CD4-positive, CD25-positive, alpha-beta regulatory T cell (primary cell): Measurements from ENCODE around the gene MYOM1. TPM values are rescaled to one million over a fixed set of nuclear protein-coding genes. Genes with fewer than 3 reads are reported as not detected.

Source experiments
- ATAC-seq, 2 donors: fragments of 150-1000 bp; cut with Tn5 transposase; one replicate each; pipeline ENCODE4 v1.10.0; 2021; ENCODE audit warnings: low read depth in 2 of 2, moderate number of reproducible peaks in 2 of 2, moderate library complexity in 1 of 2
- DNase-seq, 3 donors: peaks; one replicate each; pipeline versions ENCODE4 v3.0.0 to v3.0.0-alpha.2; 2012 to 2022; ENCODE audit warnings: mixed read lengths in 1 of 3
- H3K27ac ChIP-seq: one replicate; pipeline ENCODE4 v1.7.0; 2013; ENCODE audit warnings: mild to moderate bottlenecking, low read length; ENCODE audit not compliant: insufficient read depth, poor library complexity, severe bottlenecking
- H3K27me3 ChIP-seq: one replicate; pipeline ENCODE4 v1.7.0; 2013; ENCODE audit warnings: low read length; ENCODE audit not compliant: control insufficient read depth, insufficient read depth
- H3K36me3 ChIP-seq: one replicate; pipeline ENCODE4 v1.7.0; 2013; ENCODE audit warnings: mild to moderate bottlenecking, low read length, moderate library complexity; ENCODE audit not compliant: control insufficient read depth, insufficient read depth
- H3K4me1 ChIP-seq: 2 replicates; pipeline ENCODE4 v1.7.0; 2013; ENCODE audit warnings: mild to moderate bottlenecking, low read length; ENCODE audit not compliant: insufficient read depth, control insufficient read depth, poor library complexity, severe bottlenecking
- H3K4me3 ChIP-seq: one replicate; pipeline ENCODE4 v1.7.0; 2013; ENCODE audit warnings: low read depth, mild to moderate bottlenecking, low read length, moderate library complexity
- H3K9me3 ChIP-seq, 2 experiments: 1 replicate in 1 of 2; 2 replicates in 1 of 2; pipeline ENCODE4 v1.7.0; 2013; ENCODE audit warnings: low read length in 2 of 2, mild to moderate bottlenecking in 1 of 2, moderate library complexity in 1 of 2; ENCODE audit not compliant: control insufficient read depth in 2 of 2
- H3K27ac Mint-ChIP-seq, 3 donors: one replicate each; pipeline ENCODE4 v1.8.0; 2020 to 2022; ENCODE audit warnings: mild to moderate bottlenecking in 3 of 3, mixed read lengths in 3 of 3, moderate library complexity in 2 of 3
- H3K27me3 Mint-ChIP-seq: one replicate; pipeline ENCODE4 v1.8.0; 2022; ENCODE audit warnings: mild to moderate bottlenecking, mixed read lengths
- H3K36me3 Mint-ChIP-seq: one replicate; pipeline ENCODE4 v1.8.0; 2020; ENCODE audit warnings: mixed read lengths
- H3K4me1 Mint-ChIP-seq, 4 donors: one replicate each; pipeline ENCODE4 v1.8.0; 2020 to 2022; ENCODE audit warnings: mixed read lengths in 4 of 4, mild to moderate bottlenecking in 1 of 4
- H3K4me3 Mint-ChIP-seq, 4 donors: one replicate each; pipeline ENCODE4 v1.8.0; 2020 to 2022; ENCODE audit warnings: mild to moderate bottlenecking in 4 of 4, mixed read lengths in 4 of 4, moderate library complexity in 3 of 4
- H3K9me3 Mint-ChIP-seq, 7 donors: one replicate each; pipeline ENCODE4 v1.8.0; 2020 to 2022; ENCODE audit warnings: mixed read lengths in 7 of 7, mild to moderate bottlenecking in 3 of 7, moderate library complexity in 2 of 7
- polyA plus RNA-seq, 4 donors: library from polyadenylated mRNA; unstranded; fragments of 300-500 nt; fragmentation: Illumina TruSeq; gene quantifications; one replicate each; pipeline ENCODE4 v1.2.3, GENCODE V29; 2021
- total RNA-seq: library from RNA; stranded (reverse); gene quantifications from one replicate; pipeline ENCODE4 v1.2.3, GENCODE V29; 2022

MYOM1 gene
- total and polyA plus RNA-seq, 5 donors from 2014 or later = 0.03 to 1.4 (median 0.49) TPM

DNA sequence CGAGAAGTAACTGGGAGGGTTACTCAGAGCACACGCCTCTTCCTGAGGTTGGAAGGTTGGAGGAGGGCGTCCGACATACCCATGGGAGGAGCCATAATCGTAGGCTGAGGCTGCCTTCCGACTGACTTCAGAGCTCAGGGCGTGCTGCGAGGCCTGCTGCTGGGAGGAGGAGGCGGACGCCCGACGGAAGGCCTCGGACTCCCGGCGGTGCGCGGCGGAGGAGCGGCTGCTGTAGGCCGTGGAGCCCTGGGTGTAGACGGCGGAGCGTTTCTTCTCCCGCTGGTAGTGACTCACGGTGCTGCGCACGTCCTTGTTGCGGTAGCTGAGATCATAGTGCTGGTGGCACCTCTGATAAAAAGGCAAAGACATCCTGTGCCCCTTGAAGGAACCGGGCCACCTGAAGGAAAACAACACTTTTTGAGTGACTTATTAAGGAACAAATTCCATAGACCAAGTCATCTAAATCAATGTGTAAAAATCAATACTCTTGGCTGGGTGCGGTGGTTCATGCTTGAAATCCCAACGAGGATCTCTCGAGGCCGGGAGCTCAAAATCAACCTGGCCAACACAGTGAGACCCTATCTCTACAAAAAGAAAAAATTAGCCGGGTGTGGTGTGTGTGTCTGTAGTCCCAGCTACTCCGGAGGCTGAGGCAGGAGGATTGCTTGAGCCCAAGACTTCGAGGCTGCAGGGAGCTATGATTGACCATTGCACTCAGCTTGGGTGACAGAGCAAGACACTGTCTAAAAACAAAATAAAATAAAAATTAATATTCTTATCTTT is 4.7 kb downstream of the MYOM1 start:
- DNase-seq (no peak), ATAC-seq (no peak)
- no peak overlapping the region for H3K27ac ChIP-seq
- peaks cover 4% of the 10 kb centered on the region for H3K4me1 ChIP-seq
- H3K4me3 ChIP-seq = no peak overlapping the region
- no peaks in the 10 kb centered on the region for H3K36me3 ChIP-seq
- no peak overlapping the region for H3K27ac Mint-ChIP-seq
- no peaks in the 10 kb centered on the region for H3K36me3 Mint-ChIP-seq
- H3K9me3 Mint-ChIP-seq = no peaks in the 10 kb centered on the region
- H3K27me3 Mint-ChIP-seq = peaks cover 5% of the 10 kb centered on the region
- no peaks in the 10 kb centered on the region for H3K27me3 ChIP-seq
- no peaks in the 10 kb centered on the region for H3K9me3 ChIP-seq
- H3K4me3 Mint-ChIP-seq = no peak overlapping the region
- H3K4me1 Mint-ChIP-seq = peaks cover 0 to 15% (median 11%) of the 10 kb centered on the region in 4 donors

DNA sequence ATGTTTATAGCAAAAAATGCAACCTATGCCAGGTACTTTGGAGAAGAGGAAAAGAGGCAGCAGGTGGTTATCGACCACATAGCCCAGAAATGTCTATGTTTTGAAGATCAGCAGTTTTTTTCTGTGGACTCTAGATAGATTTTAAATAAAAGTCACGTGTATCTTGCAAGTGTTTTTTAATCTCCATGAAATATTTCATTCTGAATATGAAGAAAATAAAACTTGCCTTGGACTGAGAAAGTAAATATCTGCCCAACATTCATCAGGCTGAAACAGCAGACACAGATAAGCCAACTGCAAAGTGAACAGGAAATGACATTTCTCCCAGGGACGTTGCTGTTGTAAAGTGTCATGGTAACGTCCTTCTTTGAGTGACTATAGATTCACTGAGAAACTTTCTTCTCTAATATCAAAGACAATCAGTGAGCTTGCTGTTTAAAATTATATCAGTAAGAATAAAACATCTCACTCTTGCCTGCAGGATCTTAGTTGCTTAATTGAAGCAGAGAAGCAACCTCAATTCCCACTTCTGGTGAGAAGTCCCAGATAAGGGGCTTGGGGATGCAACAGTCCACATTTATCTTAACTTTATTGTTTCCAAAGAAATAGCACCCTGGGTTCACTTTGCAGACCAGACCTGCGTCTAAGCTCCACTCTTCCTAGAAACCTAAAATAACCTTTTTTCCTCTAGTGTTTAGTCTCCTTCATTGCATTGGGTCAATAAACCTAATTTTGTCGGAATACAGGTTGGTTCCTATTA is 6.3 kb downstream of the MYOM1 start:
- peak overlapping the region; percentile 16 to 56 (median 48) for H3K27ac Mint-ChIP-seq
- H3K36me3 Mint-ChIP-seq = no peaks in the 10 kb centered on the region
- Histone ChIP-seq H3K9me3 (no peaks in the 10 kb centered on the region), H3K4me3 (no peak overlapping the region), H3K36me3 (no peaks in the 10 kb centered on the region), H3K27ac (no peak overlapping the region), H3K4me1 (peaks cover 4% of the 10 kb centered on the region), H3K27me3 (no peaks in the 10 kb centered on the region)
- ATAC-seq (peak; percentile 66 to 76), DNase-seq (peak in 2 of 3 donors; percentile 44 to 52)
- no peak overlapping the region for H3K4me3 Mint-ChIP-seq
- peaks cover 5% of the 10 kb centered on the region for H3K27me3 Mint-ChIP-seq
- no peaks in the 10 kb centered on the region for H3K9me3 Mint-ChIP-seq
- peaks cover 0 to 20% (median 11%) of the 10 kb centered on the region in 4 donors for H3K4me1 Mint-ChIP-seq

DNA sequence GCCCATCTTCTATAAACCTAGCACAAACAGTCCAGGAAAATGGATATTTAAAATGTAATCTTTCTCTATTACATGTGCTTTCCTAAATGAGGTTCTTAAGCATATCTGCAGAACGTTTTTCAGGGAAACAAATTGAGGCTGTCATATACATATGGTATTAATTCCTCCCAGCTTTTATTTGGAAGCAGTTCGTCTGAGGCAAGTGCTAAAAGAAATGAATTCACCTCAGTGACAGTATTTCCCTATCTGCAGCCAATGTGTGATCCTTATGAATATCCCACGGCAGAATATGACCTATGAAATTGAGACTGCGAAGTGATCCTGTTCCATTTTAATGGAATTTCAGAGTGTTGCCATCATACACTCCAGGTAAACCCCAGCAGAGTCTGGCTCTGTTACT is 7.1 kb downstream of the MYOM1 start:
- ATAC-seq (no peak), DNase-seq (no peak)
- H3K36me3 Mint-ChIP-seq = no peaks in the 10 kb centered on the region
- peaks cover 0 to 20% (median 11%) of the 10 kb centered on the region in 4 donors for H3K4me1 Mint-ChIP-seq
- no peak overlapping the region for H3K27ac ChIP-seq
- no peaks in the 10 kb centered on the region for H3K9me3 Mint-ChIP-seq
- no peak overlapping the region for H3K4me3 Mint-ChIP-seq
- peaks cover 5% of the 10 kb centered on the region for H3K27me3 Mint-ChIP-seq
- no peaks in the 10 kb centered on the region for H3K9me3 ChIP-seq
- H3K4me3 ChIP-seq = no peak overlapping the region
- no peaks in the 10 kb centered on the region for H3K36me3 ChIP-seq
- peak overlapping the region in 2 of 3 donors; percentile 16 to 56 for H3K27ac Mint-ChIP-seq
- peaks cover 4% of the 10 kb centered on the region for H3K4me1 ChIP-seq
- no peaks in the 10 kb centered on the region for H3K27me3 ChIP-seq

DNA sequence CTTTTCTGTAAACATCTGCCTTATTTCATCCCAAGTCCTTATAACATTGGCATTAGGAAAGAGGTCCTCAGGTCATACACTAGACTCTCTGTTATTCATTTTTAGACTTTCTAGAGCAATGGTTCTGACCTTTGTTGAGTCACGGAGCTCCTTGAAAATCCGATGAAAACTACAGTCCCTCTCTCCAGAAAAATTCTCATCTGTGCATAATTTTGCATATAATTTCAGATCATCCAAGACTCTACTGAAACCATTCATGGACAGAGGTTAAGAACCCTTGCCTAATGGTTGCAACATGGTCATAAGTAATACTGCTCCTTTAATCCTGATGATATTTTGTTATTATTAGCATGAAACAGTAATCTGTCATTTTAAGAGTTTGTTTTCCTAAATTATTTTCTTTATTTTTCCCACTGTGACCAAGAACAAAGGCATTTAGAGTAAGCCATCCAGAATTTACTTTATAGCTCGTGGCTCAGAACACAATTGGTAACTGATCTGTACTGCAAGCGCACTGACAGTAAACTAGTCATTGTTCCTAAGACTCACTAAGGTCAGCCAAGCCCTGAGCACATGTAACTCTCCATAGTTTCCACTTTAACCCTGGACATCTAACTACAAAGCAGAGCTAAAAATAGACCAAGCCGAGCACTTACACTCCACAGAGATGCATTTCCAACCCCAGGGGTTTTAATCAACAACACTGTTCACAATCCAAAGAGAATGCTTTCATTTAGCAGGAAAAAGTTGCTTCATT is 8.4 kb downstream of the MYOM1 start:
- H3K27ac ChIP-seq = no peak overlapping the region
- no peak overlapping the region for H3K27ac Mint-ChIP-seq
- ATAC-seq (no peak), DNase-seq (no peak)
- peaks cover 4% of the 10 kb centered on the region for H3K36me3 Mint-ChIP-seq
- H3K4me1 ChIP-seq = peaks cover 4% of the 10 kb centered on the region
- peaks cover 7% of the 10 kb centered on the region for H3K27me3 Mint-ChIP-seq
- H3K9me3 Mint-ChIP-seq = no peaks in the 10 kb centered on the region
- H3K4me1 Mint-ChIP-seq = peaks cover 0 to 18% (median 11%) of the 10 kb centered on the region in 4 donors
- no peaks in the 10 kb centered on the region for H3K9me3 ChIP-seq
- H3K36me3 ChIP-seq = no peaks in the 10 kb centered on the region
- no peak overlapping the region for H3K4me3 Mint-ChIP-seq
- no peaks in the 10 kb centered on the region for H3K27me3 ChIP-seq
- no peak overlapping the region for H3K4me3 ChIP-seq

DNA sequence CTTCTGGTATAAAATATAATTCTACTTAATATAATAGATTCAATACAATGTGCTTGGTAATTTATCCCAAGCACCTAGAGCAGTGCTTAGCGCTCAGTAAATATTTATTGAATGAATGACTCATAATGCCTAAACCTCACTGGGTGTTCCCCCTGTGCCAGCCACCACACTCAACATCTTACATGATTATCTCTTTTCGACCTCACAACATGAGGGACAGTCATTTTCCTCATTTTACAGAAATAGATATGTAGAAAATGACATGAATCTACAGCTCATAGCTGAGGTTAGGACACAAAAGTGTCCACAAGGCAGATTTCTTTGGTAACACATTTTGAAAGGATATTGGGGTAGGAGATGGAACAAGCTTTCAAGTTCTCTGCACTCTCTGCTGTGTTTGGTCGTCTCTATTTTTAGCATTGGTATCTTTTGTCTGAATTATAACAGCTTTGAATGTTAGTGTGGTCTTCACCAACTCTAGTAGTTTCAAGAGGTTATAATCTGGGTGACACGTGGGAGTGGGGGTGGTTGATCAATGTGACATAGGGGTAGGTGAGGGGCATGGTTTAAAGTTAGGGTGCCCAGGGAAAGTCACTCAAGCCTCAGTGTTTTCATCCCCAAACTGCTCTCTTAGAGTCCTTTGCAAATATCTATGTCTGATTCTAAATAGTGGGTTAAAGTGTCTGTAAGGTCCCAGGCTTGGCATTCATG is 9.8 kb downstream of the MYOM1 start:
- Histone ChIP-seq H3K36me3 (no peaks in the 10 kb centered on the region), H3K27me3 (no peaks in the 10 kb centered on the region), H3K4me1 (peaks cover 4% of the 10 kb centered on the region), H3K27ac (no peak overlapping the region), H3K4me3 (no peak overlapping the region), H3K9me3 (peaks cover 0 to 5% of the 10 kb centered on the region in 2 experiments)
- peaks cover 11% of the 10 kb centered on the region for H3K36me3 Mint-ChIP-seq
- peak in 1 of 3 donors; percentile 26 for DNase-seq
- H3K4me1 Mint-ChIP-seq = peaks cover 0 to 17% (median 11%) of the 10 kb centered on the region in 4 donors
- no peak overlapping the region for H3K4me3 Mint-ChIP-seq
- peaks cover 0 to 6% (median 3%) of the 10 kb centered on the region in 7 donors for H3K9me3 Mint-ChIP-seq
- no peak for ATAC-seq
- H3K27ac Mint-ChIP-seq = peak overlapping the region in 1 of 3 donors; percentile 65
- H3K27me3 Mint-ChIP-seq = peaks cover 9% of the 10 kb centered on the region

DNA sequence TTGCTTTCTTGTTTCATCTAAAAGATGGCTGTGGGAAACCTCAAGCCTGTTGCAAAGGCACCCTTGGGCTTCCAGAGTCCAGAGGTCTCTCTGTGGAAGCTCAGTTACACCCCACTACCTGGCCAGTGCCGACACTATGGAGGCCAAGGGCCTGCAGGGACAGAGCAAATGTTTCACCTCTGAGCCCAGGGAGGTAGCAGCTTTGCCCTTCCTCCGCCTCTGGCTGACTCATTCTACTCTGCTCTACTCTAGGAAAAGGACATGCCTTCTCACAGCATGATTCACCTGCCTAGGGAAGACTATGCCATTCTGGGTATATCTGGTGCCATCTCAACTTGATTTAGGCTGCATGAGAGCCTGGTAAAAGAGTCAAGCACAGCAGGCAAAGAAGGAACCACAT is 12.2 kb downstream of the MYOM1 start:
- ATAC-seq = no peak
- Mint-ChIP-seq H3K27ac (no peak overlapping the region), H3K4me1 (peaks cover 0 to 6% (median 4%) of the 10 kb centered on the region in 4 donors)

DNA sequence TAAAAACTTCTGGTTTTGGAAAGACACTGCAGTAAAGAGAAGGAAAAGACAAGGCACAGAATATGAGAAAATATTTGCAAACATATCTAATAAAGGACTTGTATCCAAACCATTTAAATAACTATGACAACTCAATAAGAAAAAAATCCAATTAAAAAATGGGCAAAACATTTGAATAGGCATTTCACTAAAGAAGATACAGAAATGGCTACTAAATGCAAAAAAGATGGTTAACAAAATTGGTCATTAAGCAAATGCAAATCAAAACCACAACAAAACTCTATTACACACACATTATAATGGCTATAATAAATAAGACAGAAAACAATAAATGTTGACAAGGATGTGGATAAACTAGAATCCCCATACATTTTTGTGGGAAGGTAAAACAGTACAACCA is 14.5 kb downstream of the MYOM1 start:
- no peaks in the 10 kb centered on the region for H3K36me3 ChIP-seq
- Mint-ChIP-seq H3K27ac (no peak overlapping the region), H3K9me3 (peaks cover 4 to 15% (median 10%) of the 10 kb centered on the region in 7 donors), H3K36me3 (peaks cover 20% of the 10 kb centered on the region), H3K27me3 (peaks cover 19% of the 10 kb centered on the region), H3K4me3 (no peak overlapping the region), H3K4me1 (peaks cover 0 to 5% (median 0%) of the 10 kb centered on the region in 4 donors)
- no peak for DNase-seq
- H3K27me3 ChIP-seq = no peaks in the 10 kb centered on the region
- H3K9me3 ChIP-seq = peaks cover 8 to 17% of the 10 kb centered on the region in 2 experiments
- H3K4me3 ChIP-seq = no peak overlapping the region
- ATAC-seq = no peak
- no peaks in the 10 kb centered on the region for H3K4me1 ChIP-seq
- no peak overlapping the region for H3K27ac ChIP-seq

More for the DNA sequence above, 12.2 kb downstream of the MYOM1 start:
- peaks cover 3 to 15% (median 5%) of the 10 kb centered on the region in 7 donors for H3K9me3 Mint-ChIP-seq
- no peak overlapping the region for H3K4me3 Mint-ChIP-seq
- no peak for DNase-seq
- Histone ChIP-seq H3K27me3 (no peaks in the 10 kb centered on the region), H3K36me3 (no peaks in the 10 kb centered on the region), H3K4me3 (no peak overlapping the region), H3K27ac (no peak overlapping the region), H3K4me1 (no peaks in the 10 kb centered on the region), H3K9me3 (peaks cover 2 to 11% of the 10 kb centered on the region in 2 experiments)
- H3K27me3 Mint-ChIP-seq = peaks cover 18% of the 10 kb centered on the region
- peaks cover 20% of the 10 kb centered on the region for H3K36me3 Mint-ChIP-seq
